HL-60 (cell line): Measurements from ENCODE around the gene AFM.
"Not testable (repeated sequence)": the region's sequence is repeated elsewhere in the genome, so short reads cannot be mapped to it uniquely, and the experiment has no call there.

Source experiments
- DNase-seq, 2 experiments: peaks; one replicate each; pipeline ENCODE4 v3.0.0-alpha.2; 2010 to 2020; ENCODE audit warnings: low read depth in 1 of 2, low spot score in 1 of 2
- H3K27ac ChIP-seq: fragments of 250-450 bp; sonication (Bioruptor Pico); replicated peaks from 2 replicates; pipeline ENCODE4 v1.5.1; 2020; ENCODE audit warnings: mild to moderate bottlenecking, moderate library complexity
- H3K27me3 ChIP-seq: fragments of 250-450 bp; sonication (Bioruptor Pico); 2 replicates; pipeline ENCODE4 v1.5.1; 2021; ENCODE audit warnings: mild to moderate bottlenecking, moderate library complexity; ENCODE audit not compliant: insufficient read depth, poor library complexity, severe bottlenecking
- H3K4me3 ChIP-seq: replicated peaks from 2 replicates; pipeline ENCODE4 v1.5.1; 2011; ENCODE audit warnings: mild to moderate bottlenecking, control low read depth, low read length; ENCODE audit not compliant: insufficient read depth

AFM gene

DNA sequence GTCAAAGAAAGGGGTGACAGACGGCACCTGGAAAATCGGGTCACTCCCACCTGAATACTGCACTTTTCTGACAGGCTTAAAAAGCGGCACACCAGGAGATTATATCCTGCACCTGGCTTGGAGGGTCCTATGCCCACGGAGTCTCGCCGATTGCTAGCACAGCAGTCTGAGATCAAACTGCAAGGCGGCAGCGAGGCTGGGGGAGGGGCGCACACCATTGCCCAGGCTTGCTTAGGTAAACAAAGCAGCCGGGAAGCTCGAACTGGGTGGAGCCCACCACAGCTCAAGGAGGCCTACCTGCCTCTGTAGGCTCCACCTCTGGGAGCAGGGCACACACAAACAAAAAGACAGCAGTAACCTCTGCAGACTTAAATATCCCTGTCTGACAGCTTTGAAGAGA is 69.3 kb downstream of the AFM start:
- H3K4me3 ChIP-seq, H3K27ac ChIP-seq, DNase-seq: not testable (repeated sequence)

More for the DNA sequence above, 69.3 kb downstream of the AFM start:
- H3K27me3 ChIP-seq: not testable (repeated sequence)
